Activated naive CD4-positive, alpha-beta T cell treated with Interleukin-2 at 50 U/mL for 16 hours (primary cell): ENCODE measurements around the gene INSC.

Source experiments
- DNase-seq: peaks from one replicate; pipeline ENCODE4 v3.0.0-alpha.2; 2020

The INSC gene

DNA sequence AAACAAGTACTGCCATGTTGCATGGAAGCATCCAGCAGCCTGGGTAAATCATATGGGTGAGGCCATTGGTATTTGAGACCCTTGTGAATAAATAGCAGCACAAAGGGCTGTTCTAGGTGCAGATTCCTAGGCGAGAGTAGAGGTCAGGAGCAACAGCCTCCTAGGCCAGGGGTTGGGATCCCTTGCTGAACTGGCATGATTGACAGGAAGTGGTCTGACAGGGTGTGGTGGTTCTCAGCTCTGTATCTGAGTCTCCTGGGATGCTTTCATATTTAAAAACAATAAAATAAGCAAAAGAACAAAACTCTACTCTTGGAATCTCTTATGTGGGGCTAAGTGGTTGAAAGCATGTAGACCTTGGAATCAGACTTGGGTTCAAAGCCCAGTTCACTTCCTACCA is 35.8 kb downstream of the INSC start:
- DNase-seq = no peak

DNA sequence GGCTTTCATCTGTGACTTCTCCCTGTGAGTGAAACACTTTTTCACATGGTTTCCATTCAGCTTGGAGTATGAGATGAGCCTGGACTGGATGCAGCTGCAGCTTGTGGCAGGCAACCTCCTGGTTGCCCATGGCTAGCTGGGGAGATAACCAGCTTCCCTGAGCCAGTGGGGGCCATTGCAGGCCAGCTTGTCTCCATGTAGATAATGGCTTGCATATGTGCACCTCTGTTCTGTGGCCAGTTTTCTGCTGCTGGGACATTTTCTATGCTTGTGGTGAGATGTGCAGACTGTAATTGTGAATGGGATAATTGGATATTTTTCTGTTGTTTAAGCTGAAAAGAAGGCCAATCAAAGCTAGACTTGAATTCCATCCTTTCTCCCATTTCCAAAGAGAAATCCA is 38.5 kb downstream of the INSC start:
- no peak for DNase-seq

GRCh38 chr11:15157181-15157580 is 42.5 kb downstream of the INSC start:
- DNase-seq = no peak

DNA sequence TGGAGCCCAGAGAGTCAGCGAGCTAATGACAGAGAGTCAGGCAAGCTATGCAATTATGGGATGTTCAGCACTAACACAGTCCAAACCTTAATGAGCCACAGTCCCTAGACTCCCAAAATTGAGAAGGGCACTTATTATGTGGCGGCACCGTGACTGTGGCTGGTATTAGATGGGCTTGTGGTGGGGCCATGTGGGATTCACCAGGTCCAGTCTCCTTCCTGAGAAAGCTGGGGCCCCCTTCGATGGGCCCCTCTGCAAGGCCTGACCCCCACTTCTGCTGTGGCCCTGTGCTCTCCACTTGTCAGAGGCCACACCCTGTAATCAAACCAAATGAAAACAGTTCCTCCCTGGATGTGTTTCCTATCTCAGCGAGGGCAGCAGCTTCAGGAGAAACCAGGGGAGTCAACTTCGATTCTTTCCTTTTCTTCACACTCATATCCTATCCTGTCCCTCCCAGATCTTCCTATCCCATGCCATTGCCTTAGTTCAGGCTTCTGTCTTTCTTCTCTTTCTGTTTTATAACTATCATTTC is 42.9 kb downstream of the INSC start:
- DNase-seq = no peak

DNA sequence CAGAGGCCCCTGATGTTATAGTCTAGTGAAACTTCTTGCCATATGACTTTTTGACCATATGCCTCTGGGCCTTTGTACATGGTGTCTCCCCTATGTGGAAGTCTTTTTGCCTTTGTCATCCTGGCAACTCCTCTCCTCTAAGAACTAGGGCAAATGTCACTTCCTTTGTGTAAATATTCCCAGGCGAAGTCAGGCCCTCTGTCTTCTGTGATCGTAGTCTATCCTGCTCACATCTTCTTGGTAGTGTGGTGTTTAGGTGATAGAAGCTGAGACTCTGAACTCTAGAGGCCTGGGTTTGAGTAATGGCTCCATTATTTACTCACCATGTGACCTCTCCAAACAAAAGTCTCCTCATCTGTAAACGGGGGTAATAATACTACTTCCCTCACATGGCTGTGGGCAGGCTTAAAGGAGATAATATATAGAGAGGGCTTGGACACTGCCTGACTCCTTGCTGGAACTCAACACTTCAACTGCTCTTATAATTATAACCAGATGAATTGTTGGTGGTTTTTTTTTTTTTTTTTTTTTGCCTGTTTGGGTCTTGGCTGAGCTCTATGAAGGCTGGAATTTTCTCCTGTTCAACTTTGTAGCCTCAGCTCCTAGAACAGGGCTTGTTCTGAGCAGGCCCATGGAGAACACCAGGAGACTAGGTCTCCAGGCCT is 43.8 kb downstream of the INSC start:
- DNase-seq = no peak

DNA sequence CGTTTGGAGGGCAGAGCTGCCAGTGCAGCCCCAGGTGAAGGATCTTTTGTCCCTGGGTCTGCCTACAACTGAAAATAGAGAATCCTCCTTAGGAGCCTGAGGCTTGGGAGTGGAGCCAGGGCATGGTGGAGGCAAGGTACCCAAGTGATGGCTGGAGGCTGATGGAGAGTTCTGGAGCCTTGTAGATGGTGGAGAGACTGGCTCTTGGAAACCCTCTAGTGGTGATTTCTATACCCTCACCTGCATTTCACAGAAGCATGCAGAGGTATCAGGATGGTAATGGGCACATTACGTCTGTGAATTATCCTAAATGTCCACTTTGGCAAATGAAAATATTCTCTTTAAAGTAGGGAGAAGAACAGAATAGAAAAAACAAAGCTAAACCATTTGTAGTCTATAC is 44.4 kb downstream of the INSC start:
- no peak for DNase-seq

DNA sequence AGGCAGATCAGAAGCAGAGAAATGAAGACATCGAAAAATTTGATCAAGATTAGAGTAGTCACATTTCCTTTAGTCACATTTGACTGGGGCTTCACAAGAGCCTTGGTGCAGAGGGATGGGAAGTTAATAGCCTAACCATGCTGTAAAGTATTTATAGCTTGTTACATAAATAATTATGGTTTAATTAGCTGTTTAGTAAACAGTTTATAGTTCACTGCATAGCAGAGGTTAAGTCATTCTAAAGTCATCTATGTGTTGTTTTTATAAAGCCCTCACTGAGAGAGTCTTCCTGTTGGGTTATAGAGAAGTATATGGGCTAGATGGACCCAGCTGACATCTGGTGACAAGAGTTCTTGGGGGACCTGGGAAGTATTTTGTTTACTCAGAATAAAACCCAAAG is 47.1 kb downstream of the INSC start:
- DNase-seq = no peak

GRCh38 chr11:15163136-15163535 is 48.4 kb downstream of the INSC start:
- DNase-seq = no peak

DNA sequence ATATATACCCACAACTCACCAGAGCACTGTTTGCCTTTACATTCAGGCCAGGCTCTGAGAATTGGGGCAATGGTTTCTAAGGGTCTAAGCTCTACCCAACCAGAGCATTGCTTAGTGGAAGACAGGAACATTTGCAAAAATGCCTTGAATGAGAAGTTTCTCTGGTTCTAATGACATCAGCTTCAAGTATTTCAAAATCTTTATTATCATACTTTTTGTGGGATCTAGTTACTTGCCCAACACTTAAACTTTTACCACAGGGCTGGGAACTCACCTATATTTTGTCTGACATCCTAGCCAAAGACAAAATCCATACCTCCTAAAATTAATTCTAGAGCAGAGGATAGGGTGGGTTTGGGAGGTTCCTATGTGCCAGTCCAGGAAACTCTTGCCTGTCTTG is 51.5 kb downstream of the INSC start:
- DNase-seq = no peak

DNA sequence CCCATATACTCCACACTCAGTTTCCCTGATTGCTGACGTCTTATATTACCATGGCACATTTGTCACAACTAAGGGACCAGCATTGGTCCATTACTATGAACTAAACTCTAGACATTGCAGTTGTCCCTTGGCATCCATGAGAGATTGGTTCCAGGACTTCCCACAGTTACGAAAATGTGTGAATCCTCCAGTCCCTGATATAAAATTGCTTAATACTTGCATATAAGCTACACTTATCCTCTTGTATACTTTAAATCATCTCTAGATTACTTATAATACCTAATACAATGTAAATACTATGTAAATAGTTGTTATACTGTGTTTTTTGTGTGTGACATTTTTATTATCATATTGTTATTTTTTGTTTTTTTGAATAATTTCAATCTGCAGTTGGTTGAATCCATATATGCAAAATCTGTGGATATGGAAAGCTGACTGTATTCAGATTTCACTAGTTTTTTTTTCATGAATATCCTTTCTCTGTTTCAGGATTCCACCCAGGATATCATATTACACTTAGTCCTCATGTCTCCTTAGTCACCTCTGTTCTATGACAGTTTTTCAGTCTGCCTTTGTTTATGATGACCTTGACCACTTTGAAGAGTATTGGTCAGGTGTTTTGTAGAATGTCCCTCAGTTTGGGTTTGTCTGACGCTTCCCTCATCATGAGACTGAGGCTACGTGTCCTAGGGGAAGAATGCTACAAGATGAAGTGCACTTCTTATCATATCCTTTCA is 55.3 kb downstream of the INSC start:
- DNase-seq = no peak

- no peak for DNase-seq
Measured at GRCh38 chr11:15170698-15171097, 56.0 kb downstream of the INSC start.

DNA sequence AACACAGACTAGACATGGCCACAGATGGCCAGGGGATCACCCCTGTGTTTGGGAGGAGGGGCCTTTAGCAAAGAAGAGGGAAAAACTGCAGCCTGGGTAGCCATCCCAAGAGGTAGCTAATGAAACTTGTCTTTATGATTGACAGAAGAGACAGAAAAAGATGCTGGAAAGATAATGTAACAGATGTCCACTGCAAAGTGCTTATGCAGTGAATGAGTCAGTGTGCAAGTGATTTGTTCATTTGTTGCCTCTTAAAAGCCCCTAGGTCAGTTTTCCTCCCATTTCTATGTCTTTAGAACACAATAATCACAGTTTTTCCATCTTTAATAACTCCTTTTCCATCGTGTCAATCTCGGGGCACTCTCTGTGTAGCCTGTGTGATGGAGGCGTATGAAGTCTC is 57.2 kb downstream of the INSC start:
- no peak for DNase-seq

- DNase-seq = no peak
Measured at GRCh38 chr11:15175831-15176230, 61.1 kb downstream of the INSC start.

- no peak for DNase-seq
Measured at GRCh38 chr11:15176646-15177163, 62.0 kb downstream of the INSC start.

DNA sequence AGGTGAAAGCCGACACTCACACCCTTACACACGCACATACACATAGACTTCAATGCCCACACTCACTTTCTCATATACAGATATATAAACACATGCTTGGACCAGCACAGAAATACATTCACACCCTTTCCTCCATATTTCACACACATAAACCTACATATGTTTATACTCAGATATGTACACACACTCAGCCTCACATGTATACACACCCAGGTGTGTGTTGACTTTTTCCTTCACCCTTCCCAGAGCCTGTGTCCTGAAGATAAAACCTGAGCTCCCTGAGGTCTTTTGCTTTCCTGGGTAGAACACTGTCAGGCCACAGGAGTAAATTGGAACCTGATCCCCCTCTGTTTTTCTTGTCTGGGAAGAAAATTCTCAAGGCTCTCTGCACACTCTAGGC is 62.8 kb downstream of the INSC start:
- no peak for DNase-seq

DNA sequence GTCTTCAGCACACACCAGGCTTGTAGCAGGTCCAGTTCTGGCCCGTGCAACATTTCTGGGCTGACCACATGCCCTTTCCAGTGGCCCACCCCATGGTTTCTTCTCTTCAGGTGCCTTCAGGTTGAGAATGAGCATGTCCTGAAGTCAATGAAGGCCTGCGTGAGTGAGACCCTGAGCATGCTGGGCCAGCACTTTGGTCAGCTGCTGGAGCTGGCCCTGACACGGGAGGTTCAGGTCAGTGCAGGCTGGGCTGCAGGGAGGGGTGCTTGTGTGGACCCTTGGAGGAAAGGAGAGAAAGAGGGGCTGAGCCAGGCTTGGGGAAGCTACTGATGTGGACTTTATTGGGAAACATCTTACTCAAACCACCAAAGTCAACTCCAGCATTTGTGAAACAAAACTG is 63.5 kb downstream of the INSC start:
- DNase-seq = no peak

DNA sequence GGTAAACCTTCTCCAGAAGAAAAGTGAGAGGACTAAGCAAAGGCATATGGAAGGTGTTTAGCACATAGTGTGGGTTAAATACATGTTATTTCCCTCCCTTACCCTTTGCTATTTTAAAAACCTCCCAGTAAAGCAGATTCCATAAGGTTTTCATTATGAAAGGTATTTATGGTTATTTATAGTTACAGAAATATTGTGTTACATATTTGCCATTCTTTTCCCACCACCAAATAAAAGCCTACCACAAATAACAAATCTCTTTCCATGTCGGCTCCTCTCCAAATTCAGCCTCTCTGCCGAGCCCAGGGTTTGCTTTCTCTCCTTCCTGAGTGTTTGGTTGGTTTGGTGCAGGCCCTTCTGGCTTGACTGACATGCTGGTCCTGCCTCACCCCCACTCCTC is 64.4 kb downstream of the INSC start:
- DNase-seq = no peak

GRCh38 chr11:15180212-15180792 is 65.6 kb downstream of the INSC start:
- DNase-seq = no peak

DNA sequence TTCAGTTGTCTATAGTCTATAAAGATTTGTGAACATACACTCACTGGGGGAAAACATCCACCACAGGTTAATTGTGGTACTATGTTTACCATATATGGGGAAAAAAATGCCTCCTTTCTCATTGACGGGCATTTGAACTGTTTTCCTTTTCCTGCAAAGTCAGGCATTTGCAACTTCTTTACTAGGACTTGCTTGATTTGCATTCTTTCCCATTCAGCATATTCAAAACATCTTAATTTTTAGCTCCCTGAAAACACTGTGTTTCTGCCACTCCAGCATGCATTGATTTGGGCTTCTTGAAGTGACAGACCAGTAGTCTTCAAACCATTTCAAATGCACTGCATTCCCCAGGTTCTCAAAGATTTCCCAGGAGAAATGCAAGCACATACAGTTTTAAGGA is 67.6 kb downstream of the INSC start:
- no peak for DNase-seq

DNA sequence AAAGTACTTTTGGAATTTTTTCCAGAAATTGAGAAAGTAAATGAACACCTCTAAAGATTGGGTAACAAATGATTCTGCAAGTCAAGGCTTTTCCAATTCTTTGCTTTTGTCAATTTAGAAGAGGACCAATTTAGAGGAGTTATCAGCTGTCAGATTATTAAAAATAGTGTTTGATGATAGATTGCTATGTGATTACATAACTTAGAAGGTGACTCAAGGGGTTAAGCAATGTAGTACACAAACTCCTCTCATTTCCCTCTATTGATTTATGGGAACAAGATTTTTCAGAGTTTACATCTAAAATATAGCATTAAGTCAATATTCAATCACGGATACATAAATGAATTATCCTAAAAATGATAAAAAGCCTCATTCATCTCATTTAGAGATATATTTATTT is 70.3 kb downstream of the INSC start:
- DNase-seq = no peak

DNA sequence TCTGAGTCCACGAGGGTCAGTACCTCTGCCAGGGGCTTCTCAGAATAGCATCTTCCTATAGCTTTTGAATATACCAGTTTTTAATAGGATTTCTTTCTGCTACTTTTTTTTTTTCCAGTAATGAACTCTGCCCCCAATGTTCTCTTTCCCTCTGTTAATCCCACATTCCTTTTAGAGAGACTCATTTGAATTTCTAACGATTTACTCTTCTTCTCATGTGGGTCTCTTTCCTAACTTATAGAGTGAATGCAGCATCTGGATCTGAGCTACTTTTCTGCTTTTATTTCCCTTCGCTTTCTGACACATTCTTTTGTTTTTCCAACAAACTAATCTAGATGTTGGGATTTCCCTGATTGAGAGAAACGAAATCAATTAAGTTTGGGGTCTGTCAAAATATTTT is 71.4 kb downstream of the INSC start:
- no peak for DNase-seq

GRCh38 chr11:15189189-15189588 is 74.5 kb downstream of the INSC start:
- DNase-seq = no peak

GRCh38 chr11:15189641-15190365 is 75.1 kb downstream of the INSC start:
- no peak for DNase-seq
